GM12878 (cell line): ENCODE results near the gene GTSE1.

ENCODE experiments used
- CTCF ChIP-seq, 3 experiments: IDR thresholded peaks in 2 of 3; conservative IDR thresholded peaks in 1 of 3; 2 replicates each; pipeline ENCODE4 v1.5.1; 2011; ENCODE audit warnings: low read depth in 3 of 3, low read length in 3 of 3, mild to moderate bottlenecking in 3 of 3, control low read depth in 2 of 3, moderate library complexity in 2 of 3, inconsistent platforms in 1 of 3, mixed read lengths in 1 of 3; ENCODE audit not compliant: control insufficient read depth in 2 of 3, insufficient read depth in 1 of 3; ENCODE audit errors: extremely low read depth in 1 of 3
- EP300 ChIP-seq, 2 experiments: fragments of 150-350 bp in 1 of 2; IDR thresholded peaks; 2 replicates each; pipeline ENCODE4 v1.6.1; 2011 to 2012; ENCODE audit warnings: low read depth in 2 of 2, low read length in 2 of 2, borderline replicate concordance in 1 of 2, improper control_type of control experiment in 1 of 2, inconsistent platforms in 1 of 2; ENCODE audit not compliant: control insufficient read depth in 1 of 2
- SREBF2 ChIP-seq: IDR thresholded peaks from 2 replicates; pipeline ENCODE4 v1.6.1; 2012; ENCODE audit warnings: mild to moderate bottlenecking, low read length
- ZNF24 ChIP-seq: fragments of 450-650 bp; IDR thresholded peaks from 2 replicates; pipeline ENCODE4 v1.6.1; 2017; ENCODE audit warnings: antibody characterized with exemption, mild to moderate bottlenecking

- TF ChIP-seq ZNF24 = no peak
- TF ChIP-seq EP300 (IDR thresholded peaks at IDR 0.05; ENCODE audit: borderline replicate concordance in 1 of 2, control insufficient read depth in 1 of 2, low read depth in 2 of 2, low read length in 2 of 2) = no peak
- no peak for TF ChIP-seq CTCF (IDR thresholded peaks at IDR 0.05 in 2 of 3, conservative IDR thresholded peaks at IDR 0.05 in 1 of 3; ENCODE audit: control insufficient read depth in 2 of 3, extremely low read depth in 1 of 3, insufficient read depth in 1 of 3, low read depth in 3 of 3, low read length in 3 of 3)
- no peak for TF ChIP-seq SREBF2
These were observed 31.2 kb downstream of the GTSE1 start for GRCh38 chr22:46327691-46328465.
